Testis (tissue), 2 donors: Measurements from ENCODE around the gene NFIA.

ENCODE experiments used
- POLR2A ChIP-seq: fragments of 450-650 bp; IDR thresholded peaks from one replicate; pipeline ENCODE4 v1.6.1; 2017; ENCODE audit warnings: antibody characterized with exemption, mild to moderate bottlenecking, moderate library complexity
- TF ChIP-seq, protein P1 (sequence below), 3 experiments: fragments of 450-650 bp in 2 of 3; fragments of 200-600 bp in 1 of 3; sonication (generic) in 1 of 3; IDR thresholded peaks; one replicate each; pipeline ENCODE4 v1.5.1; 2016 to 2019; ENCODE audit warnings: antibody characterized with exemption in 3 of 3, mild to moderate bottlenecking in 2 of 3, moderate library complexity in 1 of 3

DNA sequence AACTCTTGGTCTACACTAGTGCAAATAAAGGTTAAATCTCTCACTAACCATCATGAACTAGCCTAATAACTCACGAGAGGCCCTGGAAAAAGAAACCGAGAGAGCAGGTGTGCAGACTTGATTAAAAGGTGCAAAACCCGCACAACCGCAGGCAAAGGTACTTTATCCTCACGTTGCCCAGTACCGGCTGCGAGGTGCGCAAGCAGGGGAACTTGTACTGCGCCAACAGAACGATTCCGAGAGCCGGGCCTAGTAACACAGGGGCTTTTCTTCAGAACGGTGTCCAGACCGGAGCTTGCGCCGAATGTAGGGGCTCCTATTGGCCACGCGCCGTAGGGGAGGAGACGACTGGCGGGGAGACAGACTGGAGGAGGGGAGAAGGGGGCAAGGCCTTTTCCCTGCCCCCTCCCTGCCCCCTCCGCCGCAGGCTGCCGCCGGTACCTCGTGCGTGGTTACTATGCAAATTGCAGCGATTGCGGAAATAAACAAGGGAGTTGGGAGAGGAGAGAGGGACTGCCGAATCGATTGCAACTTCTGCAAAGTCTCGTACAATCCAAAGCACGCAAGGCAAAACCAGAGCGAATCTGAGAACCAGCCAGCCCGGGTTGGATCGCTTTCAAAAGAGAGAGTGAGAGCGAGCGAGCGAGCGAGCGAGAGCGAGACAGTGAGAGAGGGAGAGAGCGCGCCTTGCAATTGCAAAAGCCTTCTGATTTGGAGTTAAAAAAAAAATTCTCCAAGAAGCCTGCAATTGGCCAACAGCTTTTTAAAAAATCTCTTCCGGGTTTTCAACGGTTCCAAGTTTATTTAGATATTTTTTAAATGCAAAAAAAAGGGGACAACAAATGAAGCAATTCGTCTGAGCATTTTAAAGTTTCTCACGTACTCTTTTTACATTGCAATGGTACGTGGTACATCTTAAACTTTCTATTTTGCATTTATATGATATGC lies 5.4 kb upstream of the NFIA start:
- no peak for TF ChIP-seq POLR2A
- TF ChIP-seq, protein P1, sequence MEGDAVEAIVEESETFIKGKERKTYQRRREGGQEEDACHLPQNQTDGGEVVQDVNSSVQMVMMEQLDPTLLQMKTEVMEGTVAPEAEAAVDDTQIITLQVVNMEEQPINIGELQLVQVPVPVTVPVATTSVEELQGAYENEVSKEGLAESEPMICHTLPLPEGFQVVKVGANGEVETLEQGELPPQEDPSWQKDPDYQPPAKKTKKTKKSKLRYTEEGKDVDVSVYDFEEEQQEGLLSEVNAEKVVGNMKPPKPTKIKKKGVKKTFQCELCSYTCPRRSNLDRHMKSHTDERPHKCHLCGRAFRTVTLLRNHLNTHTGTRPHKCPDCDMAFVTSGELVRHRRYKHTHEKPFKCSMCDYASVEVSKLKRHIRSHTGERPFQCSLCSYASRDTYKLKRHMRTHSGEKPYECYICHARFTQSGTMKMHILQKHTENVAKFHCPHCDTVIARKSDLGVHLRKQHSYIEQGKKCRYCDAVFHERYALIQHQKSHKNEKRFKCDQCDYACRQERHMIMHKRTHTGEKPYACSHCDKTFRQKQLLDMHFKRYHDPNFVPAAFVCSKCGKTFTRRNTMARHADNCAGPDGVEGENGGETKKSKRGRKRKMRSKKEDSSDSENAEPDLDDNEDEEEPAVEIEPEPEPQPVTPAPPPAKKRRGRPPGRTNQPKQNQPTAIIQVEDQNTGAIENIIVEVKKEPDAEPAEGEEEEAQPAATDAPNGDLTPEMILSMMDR (IDR thresholded peaks at IDR 0.05), result no peak
